NCI-H345 treated with DMSO at 0.1 percent for 48 hours (cell line): ENCODE data around the gene TTLL13.

Experiments used
- DNase-seq: peaks from one replicate; lab custom pipeline; 2025; ENCODE audit not compliant: unreplicated experiment; lab: John Stamatoyannopoulos, UW

The TTLL13 gene

GRCh38 chr15:90214553-90215196 is 34.7 kb upstream of the TTLL13 start:
- no peak for DNase-seq

GRCh38 chr15:90217671-90218394 is 31.5 kb upstream of the TTLL13 start:
- no peak for DNase-seq

- DNase-seq: no peak
These were observed 29.8 kb upstream of the TTLL13 start for GRCh38 chr15:90219421-90220141.

GRCh38 chr15:90221246-90221900 is 28.0 kb upstream of the TTLL13 start:
- peak; percentile 8 for DNase-seq

GRCh38 chr15:90222547-90222946 is 26.8 kb upstream of the TTLL13 start:
- DNase-seq: no peak

GRCh38 chr15:90223441-90224165 is 25.8 kb upstream of the TTLL13 start:
- DNase-seq: no peak

- no peak for DNase-seq
These were observed 24.3 kb upstream of the TTLL13 start for GRCh38 chr15:90225047-90225446.

- peak; percentile 20 for DNase-seq
These were observed 23.7 kb upstream of the TTLL13 start for GRCh38 chr15:90225504-90226234.

- no peak for DNase-seq
These were observed 22.0 kb upstream of the TTLL13 start for GRCh38 chr15:90227336-90227735.

- no peak for DNase-seq
These were observed 21.3 kb upstream of the TTLL13 start for GRCh38 chr15:90227816-90228772.

- no peak for DNase-seq
These were observed 20.4 kb upstream of the TTLL13 start for GRCh38 chr15:90228960-90229359.

GRCh38 chr15:90230071-90230494 is 19.3 kb upstream of the TTLL13 start:
- no peak for DNase-seq

GRCh38 chr15:90230610-90231009 is 18.7 kb upstream of the TTLL13 start:
- DNase-seq: no peak

- DNase-seq: no peak
These were observed 18.0 kb upstream of the TTLL13 start for GRCh38 chr15:90231028-90232017.

- DNase-seq: no peak
These were observed 17.2 kb upstream of the TTLL13 start for GRCh38 chr15:90232196-90232595.

- DNase-seq: no peak
These were observed 16.4 kb upstream of the TTLL13 start for GRCh38 chr15:90232941-90233386.

GRCh38 chr15:90233387-90234095 is 15.8 kb upstream of the TTLL13 start, which contains the start of gene CIB1:
Gene CIB1, minus strand, starts transcription at chr15:90233941. Its CDS starts 56 bp downstream, at chr15:90233885.
- peak; percentile 41 for DNase-seq
